ENCODE results near the gene ARHGAP6. TPM values are rescaled to one million over a fixed set of nuclear protein-coding genes. Genes with fewer than 3 reads are reported as not detected.

ARHGAP6 gene
- polyA plus RNA-seq, 2 of the 4 experiments (the other 2 are of a cell fraction) = 0.04 TPM; not detected in 1

DNA sequence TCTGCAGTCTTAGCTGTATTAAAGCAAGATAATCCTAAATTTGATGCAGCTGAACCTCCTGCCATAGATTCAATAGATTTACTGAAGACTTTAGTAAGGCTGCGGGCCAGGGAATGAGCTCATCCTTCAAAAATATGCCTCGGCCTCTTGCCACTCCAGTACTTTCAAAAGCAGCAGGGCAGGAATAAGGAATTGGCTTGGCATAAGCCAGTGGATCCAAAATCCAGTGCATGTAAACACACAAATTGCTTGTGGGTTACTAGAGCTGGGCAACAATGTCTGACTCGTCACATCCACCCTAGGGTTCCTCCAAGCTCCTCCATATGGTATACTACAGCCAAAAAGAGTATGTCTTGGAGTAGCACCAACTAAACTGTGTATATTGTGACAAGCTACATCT, 207.6 kb downstream of the ARHGAP6 start:
- Histone ChIP-seq H3K4me1 (peaks cover 13% of the 10 kb centered on the region; the same call in 1 of the 3 replicates), H3K4me2 (no peak overlapping the region), H3K9me3 (no peaks in the 10 kb centered on the region), H3K4me3 (no peak overlapping the region), H3K27ac (no peak overlapping the region)
- no peak for DNase-seq (ENCODE audit: low read depth in 1 of 2, low spot score in 1 of 2)
- 40% methylated on average over 3 of the region's 3 CpGs for WGBS (ENCODE audit: missing lambda C conversion rate)
- FAIRE-seq = no peak
- ChIA-PET POLR2A (no interaction called here), CTCF (no interaction called here)
- no peak for TF ChIP-seq RAD21 (conservative IDR thresholded peaks at IDR 0.05 in 1 of 2, IDR thresholded peaks at IDR 0.05 in 1 of 2)
- TF ChIP-seq CEBPB (IDR thresholded peaks at IDR 0.05) = no peak
- TF ChIP-seq KDM5A (IDR thresholded peaks at IDR 0.05) = no peak
- no peak for TF ChIP-seq MYC (IDR thresholded peaks at IDR 0.05; ENCODE audit: borderline replicate concordance, low read length)
- no peak for TF ChIP-seq FOXS1 (CRISPR knock-in tag; IDR thresholded peaks at IDR 0.05)
- no peak for TF ChIP-seq MAFK (IDR thresholded peaks at IDR 0.05; ENCODE audit: partially characterized antibody)
- no peak for TF ChIP-seq EHF (CRISPR knock-in tag; IDR thresholded peaks at IDR 0.05)
- no peak for TF ChIP-seq ESRRA (IDR thresholded peaks at IDR 0.05; ENCODE audit: borderline replicate concordance, low read length)
- TF ChIP-seq SMC3 (IDR thresholded peaks at IDR 0.05) = no peak
- TF ChIP-seq, protein P1, sequence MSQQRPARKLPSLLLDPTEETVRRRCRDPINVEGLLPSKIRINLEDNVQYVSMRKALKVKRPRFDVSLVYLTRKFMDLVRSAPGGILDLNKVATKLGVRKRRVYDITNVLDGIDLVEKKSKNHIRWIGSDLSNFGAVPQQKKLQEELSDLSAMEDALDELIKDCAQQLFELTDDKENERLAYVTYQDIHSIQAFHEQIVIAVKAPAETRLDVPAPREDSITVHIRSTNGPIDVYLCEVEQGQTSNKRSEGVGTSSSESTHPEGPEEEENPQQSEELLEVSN (IDR thresholded peaks at IDR 0.05; ENCODE audit: borderline replicate concordance, low read depth) = no peak
- no peak for TF ChIP-seq FOSL2 (IDR thresholded peaks at IDR 0.05)
- TF ChIP-seq FOSL2 (CRISPR knock-in tag; IDR thresholded peaks at IDR 0.05) = no peak
- no peak for TF ChIP-seq MAZ (IDR thresholded peaks at IDR 0.05; ENCODE audit: borderline replicate concordance, low read depth, low read length)
- TF ChIP-seq, protein P2, sequence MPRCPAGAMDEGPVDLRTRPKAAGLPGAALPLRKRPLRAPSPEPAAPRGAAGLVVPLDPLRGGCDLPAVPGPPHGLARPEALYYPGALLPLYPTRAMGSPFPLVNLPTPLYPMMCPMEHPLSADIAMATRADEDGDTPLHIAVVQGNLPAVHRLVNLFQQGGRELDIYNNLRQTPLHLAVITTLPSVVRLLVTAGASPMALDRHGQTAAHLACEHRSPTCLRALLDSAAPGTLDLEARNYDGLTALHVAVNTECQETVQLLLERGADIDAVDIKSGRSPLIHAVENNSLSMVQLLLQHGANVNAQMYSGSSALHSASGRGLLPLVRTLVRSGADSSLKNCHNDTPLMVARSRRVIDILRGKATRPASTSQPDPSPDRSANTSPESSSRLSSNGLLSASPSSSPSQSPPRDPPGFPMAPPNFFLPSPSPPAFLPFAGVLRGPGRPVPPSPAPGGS (IDR thresholded peaks at IDR 0.05) = no peak
- no peak for TF ChIP-seq NPAS2 (CRISPR knock-in tag; IDR thresholded peaks at IDR 0.05; ENCODE audit: borderline replicate concordance)
- TF ChIP-seq JUNB (IDR thresholded peaks at IDR 0.05) = no peak
- TF ChIP-seq NR3C1 (IDR thresholded peaks at IDR 0.05) = no peak
- TF ChIP-seq JUN (IDR thresholded peaks at IDR 0.05) = no peak
- TF ChIP-seq USF2 (IDR thresholded peaks at IDR 0.05) = no peak
- no peak for ATAC-seq

DNA sequence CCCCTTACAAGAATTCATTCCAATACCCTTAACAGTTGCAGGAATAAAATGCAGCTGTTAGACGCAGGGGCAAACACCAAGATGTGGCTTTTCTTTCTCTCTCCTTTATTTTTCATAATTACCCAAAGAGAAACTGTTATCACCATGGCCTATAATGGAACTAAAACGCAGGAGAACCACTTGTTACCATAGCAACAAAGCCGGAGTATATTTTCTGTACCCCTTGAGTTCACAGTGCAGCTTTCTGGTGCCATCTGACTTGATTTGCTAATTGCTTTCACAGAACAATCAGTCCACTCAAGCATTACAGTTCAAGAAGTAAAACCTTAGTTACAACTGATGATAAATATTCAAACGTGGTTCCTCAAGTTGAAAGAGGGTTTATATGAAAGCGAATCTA, 214.6 kb downstream of the ARHGAP6 start:
- no peak overlapping the region for H3K4me2 ChIP-seq
- ChIA-PET POLR2A (no interaction called here), CTCF (no interaction called here)
- no peak for ATAC-seq
- FAIRE-seq = no peak
- TF ChIP-seq JUN (IDR thresholded peaks at IDR 0.05) (no peak), RFX5 (IDR thresholded peaks at IDR 0.05) (no peak), NR3C1 (IDR thresholded peaks at IDR 0.05) (no peak), RAD21 (conservative IDR thresholded peaks at IDR 0.05 in 1 of 2, IDR thresholded peaks at IDR 0.05 in 1 of 2) (no peak), EHF (CRISPR knock-in tag; IDR thresholded peaks at IDR 0.05) (no peak), EHMT2 (IDR thresholded peaks at IDR 0.05; ENCODE audit: low read depth) (no peak), KDM5A (IDR thresholded peaks at IDR 0.05) (no peak), FOSB (CRISPR knock-in tag; IDR thresholded peaks at IDR 0.05) (no peak), HOXB5 (CRISPR knock-in tag; IDR thresholded peaks at IDR 0.05) (no peak), SREBF2 (IDR thresholded peaks at IDR 0.05) (no peak), CTCF (IDR thresholded peaks at IDR 0.05) (no peak), POLR2A (IDR thresholded peaks at IDR 0.05; ENCODE audit: low read length) (no peak), MYC (IDR thresholded peaks at IDR 0.05; ENCODE audit: borderline replicate concordance, low read length) (no peak), TFCP2L1 (CRISPR knock-in tag; IDR thresholded peaks at IDR 0.05) (no peak)
- TF ChIP-seq, protein P3, sequence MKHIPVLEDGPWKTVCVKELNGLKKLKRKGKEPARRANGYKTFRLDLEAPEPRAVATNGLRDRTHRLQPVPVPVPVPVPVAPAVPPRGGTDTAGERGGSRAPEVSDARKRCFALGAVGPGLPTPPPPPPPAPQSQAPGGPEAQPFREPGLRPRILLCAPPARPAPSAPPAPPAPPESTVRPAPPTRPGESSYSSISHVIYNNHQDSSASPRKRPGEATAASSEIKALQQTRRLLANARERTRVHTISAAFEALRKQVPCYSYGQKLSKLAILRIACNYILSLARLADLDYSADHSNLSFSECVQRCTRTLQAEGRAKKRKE (CRISPR knock-in tag; IDR thresholded peaks at IDR 0.05; ENCODE audit: low read depth) = no peak
- no peak for DNase-seq (ENCODE audit: low read depth in 1 of 2, low spot score in 1 of 2)
- WGBS (ENCODE audit: missing lambda C conversion rate) = 37% methylated on average over 5 of the region's 5 CpGs
- H3K4me3 ChIP-seq = no peak overlapping the region
- H3K27ac ChIP-seq = no peak overlapping the region
- H3K4me1 ChIP-seq = no peaks in the 10 kb centered on the region
- no peaks in the 10 kb centered on the region for H3K9me3 ChIP-seq

Measured in A549 (cell line).